Myocyte (in vitro differentiated cells): ENCODE results near the gene SPDL1. TPM values are rescaled to one million over a fixed set of nuclear protein-coding genes. Genes with fewer than 3 reads are reported as not detected.

Experiments
- DNase-seq: peaks from one replicate; pipeline ENCODE4 v3.0.0-alpha.2; 2012; ENCODE audit warnings: low read depth
- polyA plus RNA-seq: library from polyadenylated mRNA; unstranded; fragments of >200 nt; gene quantifications from one replicate; pipeline ENCODE4 v1.2.1, GENCODE V29; 2012; ENCODE audit warnings: missing spikeins
- total RNA-seq: library from RNA; depleted of rRNA; stranded (reverse); fragments of >200 nt; gene quantifications from 2 replicates; pipeline ENCODE4 v1.2.3, GENCODE V29; 2014

The SPDL1 gene, protein sequence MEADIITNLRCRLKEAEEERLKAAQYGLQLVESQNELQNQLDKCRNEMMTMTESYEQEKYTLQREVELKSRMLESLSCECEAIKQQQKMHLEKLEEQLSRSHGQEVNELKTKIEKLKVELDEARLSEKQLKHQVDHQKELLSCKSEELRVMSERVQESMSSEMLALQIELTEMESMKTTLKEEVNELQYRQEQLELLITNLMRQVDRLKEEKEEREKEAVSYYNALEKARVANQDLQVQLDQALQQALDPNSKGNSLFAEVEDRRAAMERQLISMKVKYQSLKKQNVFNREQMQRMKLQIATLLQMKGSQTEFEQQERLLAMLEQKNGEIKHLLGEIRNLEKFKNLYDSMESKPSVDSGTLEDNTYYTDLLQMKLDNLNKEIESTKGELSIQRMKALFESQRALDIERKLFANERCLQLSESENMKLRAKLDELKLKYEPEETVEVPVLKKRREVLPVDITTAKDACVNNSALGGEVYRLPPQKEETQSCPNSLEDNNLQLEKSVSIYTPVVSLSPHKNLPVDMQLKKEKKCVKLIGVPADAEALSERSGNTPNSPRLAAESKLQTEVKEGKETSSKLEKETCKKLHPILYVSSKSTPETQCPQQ
- 12.2 and 13.6 TPM in 2 replicates for total RNA-seq
- polyA plus RNA-seq: 7.0 TPM

DNA sequence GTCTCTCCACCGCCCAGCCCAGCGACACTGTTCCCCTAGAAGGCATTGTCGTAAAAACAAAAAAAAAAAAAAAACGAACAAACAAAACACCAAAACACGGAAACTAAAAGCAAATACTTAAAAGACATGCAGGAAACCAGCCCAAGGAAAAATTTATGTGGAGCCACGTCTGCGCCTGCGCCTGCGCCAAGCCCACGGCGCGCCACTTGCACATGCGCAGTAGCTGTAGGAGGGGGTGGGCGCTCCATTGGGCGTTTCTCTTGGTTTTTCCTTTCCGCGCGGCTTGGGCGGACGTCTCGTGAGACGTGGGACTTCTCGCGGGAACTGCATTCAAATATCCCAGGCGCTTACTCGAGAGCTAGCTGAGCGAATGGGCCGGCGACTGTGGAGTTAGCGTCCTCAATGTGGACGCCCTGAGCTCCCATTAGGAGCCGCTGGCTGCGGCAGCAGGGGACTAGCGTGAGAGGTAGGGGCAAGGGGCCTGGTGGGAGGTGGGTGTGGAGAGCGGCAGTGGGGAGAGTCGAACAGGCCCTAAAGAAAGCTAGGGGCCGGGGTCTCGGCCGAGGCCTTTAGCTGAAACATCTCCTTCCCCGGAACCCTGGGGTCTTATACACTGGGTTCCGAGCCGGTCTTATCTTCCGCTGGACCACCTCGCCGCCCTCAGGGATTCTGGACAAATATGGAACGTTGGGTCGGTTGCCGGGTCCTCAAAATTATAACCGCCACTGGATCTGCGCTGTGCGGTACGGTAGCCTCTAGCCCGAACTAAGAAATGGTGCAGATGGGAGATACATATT lies at the start of gene SPDL1:
Gene SPDL1, plus strand, starts transcription at position 350 of the 797 bp plus-strand sequence. CDS start 4,644 bp downstream, outside the sequence.
- DNase-seq: peak; percentile 97

DNA sequence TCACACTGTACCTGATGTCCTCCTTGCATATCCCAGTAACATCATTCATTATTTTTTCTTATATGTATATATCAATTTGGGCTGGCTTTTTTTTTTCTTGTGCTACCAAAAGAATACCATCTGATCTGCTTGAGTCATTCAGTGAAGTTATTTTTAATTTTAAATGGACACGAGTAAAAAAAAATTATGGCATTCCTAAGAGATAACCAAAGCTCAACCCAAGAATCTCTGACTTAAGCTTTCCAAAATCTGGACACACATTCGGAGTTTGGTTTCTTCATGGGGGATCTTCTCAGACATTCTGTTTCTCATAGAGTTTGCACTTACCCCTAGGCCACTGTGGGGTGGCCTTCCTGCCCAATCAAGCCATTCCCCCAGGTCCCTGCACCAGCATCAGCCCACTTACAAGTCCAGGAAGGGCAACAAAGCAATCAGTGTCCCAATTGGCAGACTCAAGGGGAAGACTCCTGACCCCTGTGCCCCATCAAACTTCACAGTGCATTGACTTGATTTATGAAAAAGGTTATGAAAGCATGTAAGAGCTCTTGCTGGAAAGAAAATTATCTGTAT lies 49.2 kb upstream of the SPDL1 start:
- no peak for DNase-seq

DNA sequence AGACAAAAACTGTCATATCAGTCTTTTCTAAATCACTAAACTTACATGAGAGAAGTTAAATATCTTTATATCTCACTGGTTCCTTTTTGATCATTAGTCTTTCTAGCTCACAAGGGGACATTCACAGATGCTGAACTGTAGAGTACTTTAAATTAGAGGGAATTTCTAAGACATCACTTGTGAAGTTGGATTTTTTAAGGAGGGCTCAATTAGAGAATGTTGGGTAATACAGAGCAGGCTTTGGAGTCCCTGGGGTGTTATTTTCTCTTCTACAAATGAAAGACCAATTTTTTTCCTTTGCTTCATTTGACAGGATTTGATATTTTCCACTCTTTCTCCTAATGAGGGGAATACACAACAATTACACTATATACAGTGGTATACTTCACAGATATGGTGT lies 48.6 kb upstream of the SPDL1 start:
- DNase-seq: no peak

- DNase-seq: no peak
These were observed 44.6 kb upstream of the SPDL1 start for GRCh38 chr5:169538944-169539343.

GRCh38 chr5:169542811-169543210 lies 40.8 kb upstream of the SPDL1 start:
- no peak for DNase-seq

- no peak for DNase-seq
These were observed 39.2 kb upstream of the SPDL1 start for GRCh38 chr5:169544264-169544950.

DNA sequence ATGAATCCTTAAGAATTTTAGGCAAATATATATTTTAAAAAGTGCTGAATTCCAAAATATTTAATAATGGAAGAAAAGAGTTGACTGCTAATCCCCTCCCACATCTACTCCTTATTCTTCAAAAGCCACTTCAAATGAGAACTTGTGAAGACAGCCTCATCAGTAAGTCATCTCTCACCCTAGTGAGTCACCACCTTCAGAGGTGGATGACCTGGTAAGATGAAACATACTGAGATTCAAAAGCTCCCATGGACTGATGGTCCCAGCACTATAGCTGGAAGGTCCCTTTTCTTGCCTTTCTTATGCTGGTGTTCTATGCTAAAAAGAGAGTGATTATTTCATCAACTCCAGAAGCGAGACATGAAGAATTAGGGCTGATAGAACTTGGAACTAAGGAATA lies 37.8 kb upstream of the SPDL1 start:
- no peak for DNase-seq

- DNase-seq: no peak
These were observed 37.2 kb upstream of the SPDL1 start for GRCh38 chr5:169546346-169546745.

GRCh38 chr5:169547508-169547907 lies 36.1 kb upstream of the SPDL1 start:
- DNase-seq: peak; percentile 8

DNA sequence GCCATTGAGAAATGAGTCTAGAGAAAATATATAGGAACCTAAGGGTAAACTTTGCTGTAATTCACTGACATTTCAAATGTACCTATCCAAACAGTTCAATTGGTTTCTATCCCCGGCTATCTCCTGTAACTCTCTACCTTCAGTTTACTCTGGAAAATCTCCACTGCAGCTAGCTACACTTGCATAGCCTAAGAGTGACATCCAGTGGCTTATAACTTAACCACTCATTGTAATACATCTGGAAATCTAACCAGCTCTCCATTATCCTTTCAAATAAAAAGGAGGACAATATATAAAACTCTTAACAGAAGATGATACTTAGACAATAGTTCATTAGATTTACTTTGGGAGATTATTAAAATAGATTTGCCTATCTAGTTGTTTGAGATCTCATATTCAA lies 35.3 kb upstream of the SPDL1 start:
- DNase-seq: peak; percentile 22

GRCh38 chr5:169549453-169550100 lies 34.0 kb upstream of the SPDL1 start:
- no peak for DNase-seq

- no peak for DNase-seq
These were observed 33.3 kb upstream of the SPDL1 start for GRCh38 chr5:169550227-169550626.

DNA sequence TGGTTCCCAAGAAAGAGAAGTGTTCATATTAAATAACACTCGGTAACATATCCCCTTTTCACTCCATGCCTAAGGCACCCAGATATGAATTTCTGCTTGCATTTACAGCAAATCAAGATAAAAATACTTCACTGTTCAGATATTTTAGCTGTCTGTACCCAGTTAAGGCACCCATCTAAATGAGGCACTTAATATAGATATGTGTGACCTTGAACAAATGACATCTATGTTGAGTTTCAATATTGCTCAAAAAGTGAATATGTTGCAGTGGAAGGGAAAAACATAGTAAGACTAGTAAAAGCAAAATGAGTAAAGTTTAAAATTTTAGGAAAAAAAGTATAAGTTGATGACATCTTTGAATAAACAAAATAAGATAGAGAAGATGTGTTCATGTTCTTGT lies 32.4 kb upstream of the SPDL1 start:
- no peak for DNase-seq

DNA sequence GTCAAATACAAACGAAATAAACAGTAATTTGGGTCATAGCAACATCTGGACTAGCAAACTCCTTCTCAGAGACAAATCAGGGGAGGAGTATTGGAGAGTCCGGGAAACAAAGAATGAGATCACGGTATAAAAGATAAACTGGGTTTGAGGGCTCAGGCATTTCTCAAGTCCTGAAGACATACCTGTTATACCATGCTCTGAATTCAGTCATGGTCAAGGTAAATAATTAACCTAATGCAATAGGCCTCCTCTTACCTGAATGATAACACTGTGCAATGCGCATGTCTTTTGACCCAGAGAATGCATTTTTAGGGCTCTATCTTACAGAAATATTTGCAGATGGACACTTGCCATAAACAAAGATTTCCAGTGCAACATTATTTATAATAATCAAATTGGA lies 31.9 kb upstream of the SPDL1 start:
- no peak for DNase-seq

GRCh38 chr5:169554251-169554650 lies 29.3 kb upstream of the SPDL1 start:
- DNase-seq: no peak

- no peak for DNase-seq
These were observed 25.7 kb upstream of the SPDL1 start for GRCh38 chr5:169557838-169558237.

GRCh38 chr5:169561893-169562292 lies 21.7 kb upstream of the SPDL1 start:
- no peak for DNase-seq

GRCh38 chr5:169563369-169563768 lies 20.2 kb upstream of the SPDL1 start:
- no peak for DNase-seq

DNA sequence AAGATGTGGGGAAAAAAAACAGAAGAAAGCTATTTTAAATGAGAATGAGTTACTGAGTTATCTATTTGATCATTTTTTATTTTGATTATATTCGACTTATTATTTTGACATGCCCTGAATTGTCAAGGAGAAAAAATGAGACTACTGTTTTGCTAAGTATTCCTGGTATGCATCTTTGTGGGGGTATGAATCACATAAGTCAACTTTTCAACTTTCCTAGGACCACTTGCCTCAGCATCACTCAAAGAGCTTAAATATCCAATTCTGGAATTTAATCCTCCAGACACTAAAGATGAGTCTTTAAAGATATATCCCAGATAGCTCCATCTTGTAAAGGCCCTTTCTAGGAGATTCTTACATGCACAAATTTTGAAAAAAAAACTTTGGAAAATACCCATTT lies 17.4 kb upstream of the SPDL1 start:
- DNase-seq: no peak

- DNase-seq: peak; percentile 46
These were observed 16.5 kb upstream of the SPDL1 start for GRCh38 chr5:169567079-169567478.

GRCh38 chr5:169569513-169569912 lies 14.1 kb upstream of the SPDL1 start:
- no peak for DNase-seq
